Measurements from ENCODE around the gene SLCO1B1.
"Not testable (repeated sequence)": the region's sequence is repeated elsewhere in the genome, so short reads cannot be mapped to it uniquely, and the experiment has no call there.

The SLCO1B1 gene, protein sequence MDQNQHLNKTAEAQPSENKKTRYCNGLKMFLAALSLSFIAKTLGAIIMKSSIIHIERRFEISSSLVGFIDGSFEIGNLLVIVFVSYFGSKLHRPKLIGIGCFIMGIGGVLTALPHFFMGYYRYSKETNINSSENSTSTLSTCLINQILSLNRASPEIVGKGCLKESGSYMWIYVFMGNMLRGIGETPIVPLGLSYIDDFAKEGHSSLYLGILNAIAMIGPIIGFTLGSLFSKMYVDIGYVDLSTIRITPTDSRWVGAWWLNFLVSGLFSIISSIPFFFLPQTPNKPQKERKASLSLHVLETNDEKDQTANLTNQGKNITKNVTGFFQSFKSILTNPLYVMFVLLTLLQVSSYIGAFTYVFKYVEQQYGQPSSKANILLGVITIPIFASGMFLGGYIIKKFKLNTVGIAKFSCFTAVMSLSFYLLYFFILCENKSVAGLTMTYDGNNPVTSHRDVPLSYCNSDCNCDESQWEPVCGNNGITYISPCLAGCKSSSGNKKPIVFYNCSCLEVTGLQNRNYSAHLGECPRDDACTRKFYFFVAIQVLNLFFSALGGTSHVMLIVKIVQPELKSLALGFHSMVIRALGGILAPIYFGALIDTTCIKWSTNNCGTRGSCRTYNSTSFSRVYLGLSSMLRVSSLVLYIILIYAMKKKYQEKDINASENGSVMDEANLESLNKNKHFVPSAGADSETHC

DNA sequence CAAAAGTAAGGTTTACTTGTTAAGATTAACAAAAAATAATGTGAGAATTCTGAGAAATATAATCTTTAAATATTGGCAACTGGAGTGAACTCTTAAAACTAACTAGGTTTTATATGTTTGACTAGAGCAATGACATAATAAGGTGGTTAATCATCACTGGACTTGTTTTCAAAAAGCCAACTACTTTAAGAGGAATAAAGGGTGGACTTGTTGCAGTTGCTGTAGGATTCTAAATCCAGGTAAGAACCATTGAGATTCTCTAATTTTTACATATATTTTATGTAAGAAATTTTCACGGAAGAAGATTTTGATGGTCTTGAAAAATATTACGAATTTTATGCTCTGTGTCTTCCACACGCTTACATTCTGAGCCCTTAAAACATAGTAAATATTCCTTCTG lies at the start of gene SLCO1B1:
SLCO1B1 (plus strand) TSS at position 197 of the 400 bp plus-strand sequence. CDS start 10,381 bp downstream, outside the sequence.
- DNase-seq (ENCODE audit: low spot score), result no peak

DNA sequence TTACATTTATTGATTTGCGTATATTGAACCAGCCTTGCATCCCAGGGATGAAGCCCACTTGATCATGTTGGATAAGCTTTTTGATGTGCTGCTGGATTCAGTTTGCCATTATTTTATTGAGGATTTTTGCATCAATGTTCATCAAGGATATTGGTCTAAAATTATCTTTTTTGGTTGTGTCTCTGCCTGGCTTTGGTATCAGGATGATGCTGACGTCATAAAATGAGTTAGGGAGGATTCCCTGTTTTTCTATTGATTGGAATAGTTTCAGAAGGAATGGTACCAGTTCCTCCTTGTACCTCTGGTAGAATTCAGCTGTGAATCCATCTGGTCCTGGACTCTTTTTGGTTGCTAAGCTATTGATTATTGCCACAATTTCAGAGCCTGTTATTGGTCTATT lies 46.2 kb upstream of the SLCO1B1 start:
- DNase-seq (ENCODE audit: low spot score), result not testable (repeated sequence)

DNA sequence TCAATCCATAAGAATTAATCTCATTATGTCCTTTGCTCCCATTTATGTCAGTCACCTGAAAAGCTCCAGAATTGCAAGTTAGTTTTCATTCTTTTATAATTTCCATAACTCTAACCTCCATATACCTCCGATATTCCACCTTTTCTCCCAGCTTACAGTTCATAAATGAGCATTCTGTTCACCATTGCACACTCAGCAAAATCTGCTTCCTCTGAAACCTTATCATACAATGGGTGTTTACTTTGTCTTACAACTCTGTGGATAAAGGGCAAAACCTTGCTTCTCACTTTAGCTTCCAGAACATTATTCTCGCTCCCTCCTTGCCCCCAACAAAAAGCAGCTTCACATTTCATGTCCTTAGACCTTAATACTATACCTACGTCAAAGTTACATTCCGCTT lies 19.3 kb upstream of the SLCO1B1 start:
- DNase-seq (ENCODE audit: low spot score), result no peak

DNA sequence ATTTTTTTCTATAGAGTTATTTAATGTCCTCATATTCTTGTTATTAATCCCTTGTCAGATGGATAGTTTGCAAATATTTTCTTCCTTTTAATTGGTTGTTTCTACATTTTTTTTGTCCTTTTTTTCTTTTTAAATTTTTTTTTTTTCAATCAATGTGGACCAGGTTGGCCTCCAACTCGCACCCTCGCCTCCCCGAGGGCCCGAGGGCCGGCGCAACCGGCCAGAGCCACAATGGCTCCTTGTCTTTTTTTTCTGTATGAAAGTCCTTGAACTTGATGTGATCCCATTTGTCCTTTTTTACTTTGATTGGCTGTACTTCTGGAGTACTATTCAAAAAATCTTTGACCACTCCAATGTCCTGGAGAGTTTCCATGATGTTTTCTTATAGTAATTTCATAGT lies 17.7 kb upstream of the SLCO1B1 start:
- no peak for DNase-seq (ENCODE audit: low spot score)

DNA sequence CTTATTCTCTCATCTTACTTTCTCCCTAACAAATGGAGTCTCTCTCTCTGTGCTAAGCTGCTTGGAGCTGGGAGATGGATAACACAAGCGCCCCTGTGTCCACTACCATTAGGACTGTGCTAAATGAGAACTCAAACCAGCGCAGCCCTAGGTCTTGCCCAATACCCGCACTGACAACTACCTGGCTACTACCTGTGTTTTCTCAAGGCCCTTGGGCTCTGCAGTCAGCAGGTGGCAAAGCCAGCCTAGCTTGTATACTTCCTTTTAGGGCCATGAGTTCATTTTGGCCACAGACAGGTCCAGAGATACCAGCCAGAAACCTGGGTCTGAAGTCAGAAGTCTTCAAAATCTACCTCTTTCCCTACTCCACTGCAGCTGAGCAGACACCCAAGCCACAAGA lies 13.0 kb upstream of the SLCO1B1 start:
- no peak for DNase-seq (ENCODE audit: low spot score)

DNA sequence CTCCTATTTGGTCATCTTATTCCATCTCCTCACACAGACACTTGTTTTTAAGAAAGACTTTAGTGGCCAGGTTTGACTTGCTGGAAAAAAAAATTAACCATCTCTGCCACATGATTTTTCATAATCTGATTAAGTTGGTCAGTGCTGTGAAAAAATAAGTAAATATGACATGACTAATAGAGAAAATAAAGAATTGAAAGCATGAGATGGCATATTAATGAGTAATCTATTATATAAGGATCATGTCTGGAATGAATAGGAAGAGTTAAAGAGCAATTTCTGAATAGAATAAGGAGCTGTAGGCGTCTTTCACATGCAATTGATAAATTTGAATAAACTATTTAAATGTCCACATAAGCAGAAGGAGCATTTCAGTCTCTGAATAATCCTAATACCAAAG lies 12.2 kb upstream of the SLCO1B1 start:
- no peak for DNase-seq (ENCODE audit: low spot score)

DNA sequence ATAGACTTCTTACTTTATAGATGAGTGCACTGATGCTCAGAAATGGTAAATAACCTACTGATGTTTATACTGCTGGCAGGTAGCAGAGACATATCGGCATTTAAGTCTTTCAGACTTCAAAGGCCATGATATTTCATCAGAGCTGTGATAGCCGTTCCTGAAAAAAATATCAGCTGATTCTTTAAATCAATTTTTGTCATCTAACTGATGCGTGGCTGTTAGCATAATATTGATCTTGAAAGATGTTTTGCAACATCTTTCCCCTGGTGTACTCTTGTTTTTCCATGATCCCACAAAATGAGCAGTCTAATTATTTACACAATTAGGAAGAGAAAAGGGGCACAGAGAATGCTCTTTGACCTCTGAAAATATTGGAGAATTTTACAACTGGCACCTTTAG lies 1.6 kb upstream of the SLCO1B1 start:
- DNase-seq (ENCODE audit: low spot score), result no peak

DNA sequence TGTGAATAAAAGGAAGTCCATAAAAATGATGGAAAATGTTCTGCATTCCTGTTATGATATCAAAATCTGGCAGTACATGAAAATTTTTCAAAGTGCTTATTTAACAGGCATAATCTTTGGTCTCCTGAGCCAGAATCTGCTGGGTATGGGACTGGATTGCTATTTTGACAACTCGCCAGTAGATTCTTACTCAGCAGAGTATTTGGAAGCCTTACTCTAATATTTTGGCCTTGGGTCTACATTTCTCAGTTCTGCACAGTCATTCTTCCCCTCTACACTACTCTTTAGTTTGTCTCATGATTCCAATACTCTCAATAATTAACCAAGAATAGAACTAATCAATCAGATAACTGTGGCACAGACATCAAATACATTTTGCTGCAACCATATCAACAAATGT lies 1.1 kb upstream of the SLCO1B1 start:
- no peak for DNase-seq (ENCODE audit: low spot score)

DNA sequence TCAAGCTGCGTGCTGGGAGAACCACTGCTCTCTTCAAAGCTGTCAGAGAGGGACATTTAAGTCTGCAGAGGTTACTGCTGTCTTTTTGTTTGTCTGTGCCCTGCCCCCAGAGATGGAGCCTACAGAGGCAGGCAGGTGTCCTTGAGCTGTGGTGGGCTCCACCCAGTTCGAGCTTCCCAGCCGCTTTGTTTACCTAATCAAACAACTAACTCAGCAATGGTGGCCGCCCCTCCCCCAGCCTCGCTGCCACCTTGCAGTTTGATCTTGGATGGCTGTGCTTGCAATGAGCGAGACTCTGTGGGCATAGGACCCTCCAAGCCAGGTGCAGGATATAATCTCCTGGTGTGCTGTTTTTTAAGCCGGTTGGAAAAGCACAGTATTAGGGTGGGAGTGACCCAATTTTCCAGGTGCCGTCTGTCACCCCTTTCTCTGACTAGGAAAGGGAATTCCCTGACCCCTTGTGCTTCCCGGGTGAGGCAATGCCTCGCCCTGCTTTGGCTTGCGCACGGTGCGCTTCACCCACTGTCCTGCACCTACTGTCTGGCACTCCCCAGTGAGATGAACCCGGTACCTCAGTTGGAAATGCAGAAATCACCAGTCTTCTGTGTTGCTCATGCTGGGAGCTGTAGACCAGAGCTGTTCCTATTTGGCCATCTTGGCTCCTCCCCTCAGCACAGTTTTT lies 6.5 kb downstream of the SLCO1B1 start:
- DNase-seq (ENCODE audit: low spot score), result not testable (repeated sequence)

DNA sequence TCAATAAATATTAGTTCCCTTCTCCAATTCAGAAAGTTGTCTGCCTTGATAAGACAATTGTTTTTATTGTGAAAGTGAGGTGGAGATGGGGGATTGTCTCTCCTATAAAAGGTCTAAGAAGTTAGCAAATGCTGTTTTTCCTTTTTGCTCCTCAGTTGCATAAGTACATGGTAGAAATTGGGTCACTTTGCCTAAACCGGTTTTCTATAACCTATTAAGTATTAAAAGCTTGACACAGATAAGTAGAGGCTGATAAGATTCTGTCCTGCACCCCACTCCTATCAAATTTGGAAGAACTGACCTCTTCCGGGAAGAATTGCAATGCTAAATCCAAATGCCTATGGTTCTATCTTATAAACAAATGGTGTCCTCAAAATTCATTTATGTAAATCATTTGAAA lies 7.0 kb downstream of the SLCO1B1 start:
- DNase-seq (ENCODE audit: low spot score), result no peak

DNA sequence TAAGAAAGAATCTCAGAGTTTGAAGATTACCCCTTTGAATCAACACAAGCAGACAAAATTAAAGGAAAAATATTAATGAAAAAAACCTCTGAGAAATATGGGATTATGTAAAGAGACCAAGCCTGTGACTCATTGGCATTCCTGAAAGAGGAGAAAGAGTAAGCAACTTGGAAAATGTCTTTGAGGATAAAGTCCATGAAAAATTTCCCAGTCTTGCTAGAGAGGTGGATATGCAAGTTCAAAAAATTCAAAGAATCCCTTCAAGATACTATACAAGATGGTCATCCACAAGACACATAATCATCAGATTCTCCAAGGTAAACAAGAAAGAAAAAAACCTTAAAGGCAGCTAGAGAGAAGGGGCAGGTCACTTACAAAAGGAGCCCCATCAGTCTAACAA lies 13.3 kb downstream of the SLCO1B1 start:
- DNase-seq (ENCODE audit: low spot score), result no peak

DNA sequence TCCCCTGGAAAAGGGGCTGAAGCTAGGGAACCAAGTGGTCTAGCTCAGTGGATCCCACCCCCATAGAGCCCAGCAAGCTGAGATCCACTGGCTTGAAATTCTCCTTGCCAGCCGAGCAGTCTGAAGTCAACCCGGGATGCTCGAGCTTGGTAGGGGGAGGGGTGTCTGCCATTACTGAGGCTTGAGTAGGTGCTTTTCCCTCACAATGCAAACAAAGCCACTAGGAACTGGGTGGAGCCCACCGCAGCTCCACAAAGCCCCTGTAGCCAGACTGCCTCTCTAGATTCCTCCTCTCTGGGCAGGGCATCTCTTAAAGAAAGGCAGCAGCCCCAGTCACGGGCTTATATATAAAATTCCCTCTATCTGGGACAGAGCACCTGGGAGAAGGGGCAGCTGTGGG lies 18.9 kb downstream of the SLCO1B1 start:
- DNase-seq (ENCODE audit: low spot score), result not testable (repeated sequence)

DNA sequence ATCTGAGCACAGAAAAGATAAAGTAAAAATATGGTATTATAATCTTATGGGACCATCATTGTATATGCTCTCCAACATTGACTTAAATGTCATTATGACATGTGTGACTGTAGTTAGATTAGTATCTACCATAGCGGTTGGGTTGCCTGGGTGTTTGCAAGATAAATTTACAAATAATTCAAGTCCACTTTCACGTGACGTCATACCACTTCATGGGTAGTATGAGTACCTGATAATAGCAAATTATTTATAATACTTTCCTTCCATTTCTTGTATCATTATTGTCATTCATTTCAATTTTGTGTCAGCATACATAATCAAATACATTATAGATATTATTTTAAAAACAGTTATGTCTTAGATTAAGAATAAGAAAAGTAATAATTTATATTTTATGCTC lies 20.2 kb downstream of the SLCO1B1 start:
- DNase-seq (ENCODE audit: low spot score), result no peak

DNA sequence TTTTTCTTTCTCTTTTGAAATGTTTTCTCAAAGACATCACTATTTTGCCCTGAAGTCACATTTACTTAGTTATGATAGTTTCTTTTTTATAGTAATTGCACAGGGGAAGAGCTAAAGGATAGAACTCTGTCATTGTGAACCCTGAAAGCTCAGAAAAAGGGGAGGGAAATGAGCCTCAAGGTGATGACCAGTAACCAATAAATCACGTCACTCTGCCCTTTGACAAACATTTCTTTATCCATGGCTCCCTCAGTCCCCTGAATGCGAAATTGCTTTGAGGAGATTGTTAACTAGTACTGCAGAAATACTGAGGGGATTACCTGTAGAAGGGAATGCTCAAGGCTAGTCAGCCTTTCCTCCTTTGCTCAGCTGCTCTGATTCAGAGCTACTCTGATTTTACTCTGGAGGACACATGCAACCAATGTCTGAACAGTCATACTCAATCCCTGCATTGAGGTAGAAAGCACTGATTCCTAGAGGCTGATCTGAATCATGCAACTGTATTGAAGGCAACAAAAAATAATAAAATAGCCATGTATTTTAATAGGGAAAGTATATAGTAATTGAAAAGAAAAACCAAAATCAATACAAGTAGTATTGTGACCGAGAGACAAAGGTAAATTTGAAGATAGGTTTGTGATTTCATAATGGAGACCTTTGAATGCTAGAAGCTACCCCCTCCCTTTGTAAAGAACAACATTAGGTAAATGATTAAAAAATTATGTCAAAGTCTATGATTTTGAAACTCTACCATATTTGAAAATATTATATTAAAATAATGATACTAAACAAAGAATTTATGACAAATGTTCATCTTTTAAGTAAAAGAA lies 24.7 kb downstream of the SLCO1B1 start:
- DNase-seq (ENCODE audit: low spot score), result no peak

DNA sequence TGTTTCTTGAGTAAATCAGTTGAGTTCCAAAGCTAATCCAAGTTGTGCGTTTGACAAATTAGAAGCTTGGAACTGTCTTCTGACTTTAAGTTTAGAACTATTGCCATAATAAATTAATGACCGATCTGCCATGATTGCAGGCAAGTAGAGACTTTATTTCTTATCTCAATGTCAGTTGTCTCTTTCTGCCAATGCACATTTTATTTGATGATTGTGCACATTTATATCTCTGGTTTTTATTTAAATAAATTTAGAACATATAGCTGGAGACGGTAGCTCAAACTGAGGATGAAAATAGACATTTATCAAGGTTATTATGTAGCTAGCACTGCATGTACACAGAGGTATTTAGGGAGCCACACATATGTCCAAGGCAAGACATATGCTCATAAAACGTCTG lies 34.1 kb downstream of the SLCO1B1 start:
- DNase-seq (ENCODE audit: low spot score), result no peak

DNA sequence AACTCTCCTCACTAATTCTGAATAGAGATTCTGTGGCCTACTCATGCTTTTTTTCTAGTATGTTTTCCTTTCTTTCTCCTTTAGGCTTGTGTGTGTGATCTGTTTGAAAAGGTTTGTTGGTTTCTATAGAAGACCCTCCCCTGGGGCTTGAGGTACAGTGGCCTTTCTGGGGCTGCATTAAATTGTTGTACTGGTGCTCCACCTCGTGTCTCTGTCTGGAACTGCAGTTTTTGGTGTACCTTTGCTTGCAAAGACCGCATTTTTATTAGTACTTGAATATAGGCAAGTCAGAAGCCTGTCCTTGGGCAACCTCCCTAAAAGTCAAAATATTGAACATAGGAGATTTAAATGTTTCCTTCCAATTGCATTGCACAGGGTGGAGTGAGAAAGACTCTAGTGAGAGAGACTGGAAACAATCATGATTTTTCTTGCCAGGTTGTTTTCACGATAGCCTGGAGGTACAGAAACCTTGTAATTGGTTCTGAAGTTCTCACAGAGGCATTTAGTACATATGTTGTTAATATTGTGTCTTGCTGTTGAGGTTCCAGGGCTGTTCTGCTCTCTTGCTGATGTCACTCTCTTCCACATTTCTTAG lies 39.0 kb downstream of the SLCO1B1 start:
- DNase-seq (ENCODE audit: low spot score), result peak; percentile 84

DNA sequence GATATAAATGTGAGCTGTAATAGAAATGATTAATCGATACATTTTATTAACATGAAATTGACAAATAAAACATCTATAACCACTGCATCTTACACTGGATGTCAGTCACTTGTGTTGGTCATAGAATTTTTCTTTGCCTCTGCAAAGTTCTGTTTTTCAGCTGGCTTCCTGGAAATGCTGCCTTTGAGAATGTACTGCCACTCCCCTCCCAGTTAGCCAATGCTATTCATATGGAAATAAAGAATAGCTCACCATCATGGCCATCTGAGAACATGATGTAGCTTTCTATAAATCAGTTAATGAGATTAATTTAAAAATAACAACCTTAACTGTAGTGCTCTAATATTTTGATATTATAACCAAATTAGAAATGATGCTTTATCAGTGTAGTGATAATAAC lies 41.1 kb downstream of the SLCO1B1 start:
- no peak for DNase-seq (ENCODE audit: low spot score)

DNA sequence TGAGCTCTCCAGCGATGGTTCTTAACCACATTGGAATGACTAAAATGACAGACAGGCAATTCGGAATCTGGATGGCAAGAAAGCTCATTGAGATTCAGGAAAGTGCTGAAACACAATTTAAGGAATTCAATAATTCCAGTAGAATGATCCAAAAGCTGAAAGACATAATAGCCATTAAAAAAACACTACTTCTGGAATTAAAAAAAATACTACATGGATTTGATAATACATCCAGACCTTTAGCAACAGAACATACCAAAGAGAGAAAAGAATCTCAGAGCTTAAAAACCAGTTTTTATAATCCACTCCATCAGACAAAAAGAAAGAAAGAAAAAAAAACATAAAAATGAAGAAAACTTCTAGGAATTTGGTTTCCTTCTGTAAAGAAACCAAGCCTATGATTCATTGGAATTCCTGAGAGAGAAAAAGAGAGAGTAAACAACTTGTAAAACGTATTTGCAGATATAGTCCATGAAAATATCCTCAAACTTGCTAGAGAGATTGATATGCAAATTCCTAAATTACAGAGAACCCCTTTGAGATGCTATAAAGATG lies 52.8 kb downstream of the SLCO1B1 start:
- DNase-seq (ENCODE audit: low spot score), result no peak

DNA sequence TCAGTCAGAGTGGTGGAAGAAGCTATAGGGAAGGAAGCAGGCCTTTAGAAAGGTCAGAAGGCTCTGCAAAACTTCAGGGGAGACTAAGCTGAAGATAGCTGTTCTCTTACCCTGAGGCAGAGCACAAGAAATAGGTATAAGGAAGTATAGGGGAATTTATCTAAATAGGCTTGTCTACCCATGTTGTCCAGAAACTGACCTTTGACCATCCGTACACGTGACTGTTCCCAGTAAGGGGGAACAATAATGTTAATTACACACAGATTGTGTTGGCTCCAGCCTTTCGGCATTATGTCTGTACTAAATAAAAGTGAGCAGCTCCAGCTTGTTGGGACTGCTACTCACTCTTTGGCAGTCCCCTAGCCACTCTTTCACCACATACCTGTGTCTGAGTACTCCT lies 59.0 kb downstream of the SLCO1B1 start:
- DNase-seq (ENCODE audit: low spot score), result no peak

DNA sequence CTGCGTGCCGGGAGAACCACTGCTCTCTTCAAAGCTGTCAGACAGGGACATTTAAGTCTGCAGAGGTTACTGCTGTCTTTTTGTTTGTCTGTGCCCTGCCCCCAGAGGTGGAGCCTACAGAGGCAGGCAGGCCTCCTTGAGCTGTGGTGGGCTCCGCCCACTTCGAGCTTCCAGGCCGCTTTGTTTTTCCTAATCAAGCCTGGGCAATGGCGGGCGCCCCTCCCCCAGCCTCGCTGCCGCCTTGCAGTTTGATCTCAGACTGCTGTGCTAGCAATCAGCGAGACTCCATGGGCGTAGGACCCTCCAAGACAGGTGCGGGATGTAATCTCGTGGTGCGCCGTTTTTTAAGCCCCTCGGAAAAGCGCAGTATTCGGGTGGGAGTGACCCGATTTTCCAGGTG lies 83.4 kb downstream of the SLCO1B1 start:
- not testable (repeated sequence) for DNase-seq (ENCODE audit: low spot score)

DNA sequence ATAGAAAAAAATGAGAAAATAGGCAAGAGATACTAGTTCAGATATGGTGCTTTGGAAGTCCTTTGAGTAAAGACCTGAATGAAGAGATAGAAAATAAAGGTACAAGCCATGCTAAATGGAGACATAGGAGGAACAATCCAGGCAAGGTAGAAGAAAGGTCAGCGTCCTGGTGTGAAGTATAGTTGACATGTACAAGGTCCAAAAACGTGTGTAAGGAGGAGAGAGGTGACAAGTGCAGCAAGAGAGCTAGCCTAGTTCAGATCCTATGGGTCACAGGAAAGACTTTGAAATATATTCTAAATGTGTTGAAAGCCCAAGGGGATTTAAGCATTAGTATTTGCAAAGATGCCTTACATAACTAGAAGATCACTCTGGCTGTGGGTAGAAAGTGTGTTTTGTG lies 88.2 kb downstream of the SLCO1B1 start:
- no peak for DNase-seq (ENCODE audit: low spot score)
